DMS 273 treated with DMSO at 0.1 percent for 48 hours (cell line): Measurements from ENCODE around the gene USO1.

ENCODE experiments used
- DNase-seq: peaks from one replicate; lab custom pipeline; 2025; lab: John Stamatoyannopoulos, UW

USO1 gene

GRCh38 chr4:75844151-75844662 is 119.8 kb downstream of the USO1 start:
- no peak for DNase-seq

DNA sequence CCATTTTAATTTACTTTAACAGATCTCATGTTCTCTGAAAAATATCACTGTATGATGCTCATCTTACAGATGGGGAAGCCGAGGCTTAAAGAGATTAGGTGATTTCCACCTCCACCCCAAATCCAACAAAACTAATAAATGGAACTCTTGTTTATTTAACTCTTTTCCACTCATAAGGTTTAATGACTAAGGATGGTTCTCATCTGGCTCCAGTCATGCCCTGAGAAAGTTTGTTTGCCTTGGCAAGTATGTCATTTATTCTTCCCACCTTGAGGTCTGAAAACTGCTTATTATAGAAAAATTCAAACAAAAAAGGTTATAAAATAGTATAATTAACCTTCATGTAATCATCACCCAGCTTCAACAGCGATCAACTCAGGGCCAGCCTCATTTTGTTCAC is 121.6 kb downstream of the USO1 start:
- no peak for DNase-seq

GRCh38 chr4:75848171-75848760 is 123.9 kb downstream of the USO1 start:
- peak; percentile 20 for DNase-seq

- DNase-seq: no peak
Measured at GRCh38 chr4:75848891-75849290, 124.5 kb downstream of the USO1 start.

GRCh38 chr4:75849461-75849860 is 125.1 kb downstream of the USO1 start:
- DNase-seq: no peak

DNA sequence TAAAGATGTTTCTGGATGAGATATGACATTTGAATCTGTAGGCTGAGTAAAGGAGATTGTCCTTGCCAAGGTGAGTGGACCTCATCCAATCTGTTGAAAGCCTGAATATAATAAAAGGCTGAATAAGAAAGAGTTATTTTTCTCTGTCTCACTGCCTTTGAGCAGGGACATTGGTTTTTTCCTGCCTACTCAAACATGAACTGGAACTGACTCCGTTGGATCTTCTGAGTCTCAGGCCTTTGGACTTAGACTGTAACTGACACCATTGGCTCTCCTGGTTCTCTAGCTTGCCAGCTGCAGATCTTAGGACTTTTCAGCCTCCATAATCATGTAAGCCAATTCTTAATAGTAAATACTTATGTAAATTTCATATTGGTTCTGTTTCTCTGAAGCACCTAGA is 134.3 kb downstream of the USO1 start:
- no peak for DNase-seq

- DNase-seq: no peak
Measured at GRCh38 chr4:75860606-75861005, 136.2 kb downstream of the USO1 start.
